ENCODE measurements around the gene PRDM11. TPM values are rescaled to one million over a fixed set of nuclear protein-coding genes. Genes with fewer than 3 reads are reported as not detected.

The PRDM11 gene
- total and polyA plus RNA-seq, 10 of the 15 experiments (the other 5 are each of a cell fraction or from before 2014, with no cell fraction given): 0.03 to 2.4 (median 0.53) TPM

DNA sequence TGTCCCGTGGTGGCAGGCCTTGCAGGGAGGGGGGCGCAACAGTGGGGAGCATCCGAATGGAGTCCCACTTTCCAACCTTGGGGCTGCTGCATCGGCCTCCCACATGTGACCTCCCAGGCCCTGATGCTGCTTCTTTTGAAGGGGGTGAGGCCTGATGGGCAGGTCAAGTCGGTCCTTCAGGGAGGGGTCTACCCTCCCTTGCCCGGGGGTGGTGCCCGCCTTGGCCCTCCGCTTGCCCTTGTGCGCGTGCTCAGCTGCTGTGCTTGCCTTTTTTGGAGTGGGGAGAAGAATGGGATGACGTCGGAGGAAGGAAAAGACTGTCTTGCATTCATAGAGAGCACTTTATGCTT lies 66.9 kb downstream of the PRDM11 start:
- CTCF ChIA-PET: no interaction called here
- peaks cover 4% of the 10 kb centered on the region for H3K4me1 ChIP-seq (ENCODE audit: control insufficient read depth, insufficient read depth, low read length)
- H3K79me2 ChIP-seq (ENCODE audit: control insufficient read depth, insufficient read depth, low read length): no peaks in the 10 kb centered on the region
- no peaks in the 10 kb centered on the region for H4K20me1 ChIP-seq (ENCODE audit: control insufficient read depth, insufficient read depth)
- H3K36me3 ChIP-seq (ENCODE audit: control insufficient read depth in 2 of 2, insufficient read depth in 2 of 2, low read length in 1 of 2): no peaks in the 10 kb centered on the region; a peak in 1 of 4 replicates
- no peak for DNase-seq (ENCODE audit: low read depth, low spot score)
- in situ Hi-C loops (cut with MboI) (no loop called here), intact Hi-C loops (cut with micrococcal nuclease; ENCODE audit: unreplicated experiment) (no loop called here)
- SMC1A ChIA-PET (ENCODE audit: uncharacterized antibody, unreplicated experiment): no interaction called here
- no peak for FAIRE-seq
- RAD21 ChIA-PET (ENCODE audit: unreplicated experiment): no interaction called here
- H3K9me3 ChIP-seq (replicated peaks; ENCODE audit: control insufficient read depth, insufficient read depth, low read length): no peaks in the 10 kb centered on the region
- H3K9ac ChIP-seq (ENCODE audit: control insufficient read depth, insufficient read depth, low read length): no peak overlapping the region
- no peak overlapping the region for H2AFZ ChIP-seq (ENCODE audit: control insufficient read depth, low read depth, low read length)
- 61% methylated on average over 12 of the region's 12 CpGs for WGBS (ENCODE audit: insufficient coverage, insufficient replicate concordance, low lambda C conversion rate, missing lambda C conversion rate)
- no TSS peak for BruUV-seq (replicated peaks)
- no peak overlapping the region for H3K4me2 ChIP-seq (ENCODE audit: control insufficient read depth, insufficient read depth)
- no peak for TF ChIP-seq SREBF1 (IDR thresholded peaks at IDR 0.05; ENCODE audit: low read length)
- TF ChIP-seq CHD1 (IDR thresholded peaks at IDR 0.05; ENCODE audit: low read depth, low read length): no peak
- TF ChIP-seq NR2F1 (conservative IDR thresholded peaks at IDR 0.05): no peak
- no peak for TF ChIP-seq ZNF217 (IDR thresholded peaks at IDR 0.05)
- no peak for TF ChIP-seq MTA3 (IDR thresholded peaks at IDR 0.05; ENCODE audit: borderline replicate concordance, low read length)
- TF ChIP-seq SMARCA5 (IDR thresholded peaks at IDR 0.05): no peak
- no peak for TF ChIP-seq SMC3 (IDR thresholded peaks at IDR 0.05; ENCODE audit: borderline replicate concordance, low read length)
- no peak for TF ChIP-seq ZNF384 (IDR thresholded peaks at IDR 0.05; ENCODE audit: borderline replicate concordance, low read depth, low read length)
- TF ChIP-seq ZZZ3 (IDR thresholded peaks at IDR 0.05; ENCODE audit: control insufficient read depth, insufficient read length, low read depth): no peak
- TF ChIP-seq HCFC1 (IDR thresholded peaks at IDR 0.05; ENCODE audit: low read length): no peak
- no peak for TF ChIP-seq EZH2 (IDR thresholded peaks at IDR 0.05; ENCODE audit: borderline replicate concordance, control insufficient read depth, low read depth, low read length)
- TF ChIP-seq ZNF207 (IDR thresholded peaks at IDR 0.05; ENCODE audit: borderline replicate concordance): no peak
- no peak for TF ChIP-seq RB1 (IDR thresholded peaks at IDR 0.05; ENCODE audit: borderline replicate concordance)
- H3K27ac ChIP-seq (ENCODE audit: control insufficient read depth, insufficient read depth): no peak overlapping the region
- POLR2A ChIA-PET: no interaction called here
- no peak for ATAC-seq
- H3K4me3 ChIP-seq: no peak overlapping the region
- H3K27me3 ChIP-seq (replicated peaks in 1 of 2; ENCODE audit: control insufficient read depth in 2 of 2, insufficient read depth in 2 of 2, low read length in 1 of 2): no peaks in the 10 kb centered on the region
